DOHH2 (cell line): ENCODE measurements around the gene PPP1R15A.

Source experiments
- EZH2phosphoT487 ChIP-seq: fragments of 200-600 bp; sonication (generic); IDR thresholded peaks from 2 replicates; pipeline ENCODE4 v1.6.1; 2017; ENCODE audit warnings: borderline replicate concordance, mild to moderate bottlenecking, antibody characterized with exemption, low read length, moderate library complexity, mixed read lengths
- TF ChIP-seq, protein P1 (sequence below): fragments of 200-600 bp; sonication (generic); IDR thresholded peaks from one replicate; pipeline ENCODE4 v1.5.1; 2014; ENCODE audit warnings: antibody characterized with exemption, mild to moderate bottlenecking, low read depth, low read length; ENCODE audit not compliant: poor library complexity, severe bottlenecking

GRCh38 chr19:48890551-48890950 is 18.3 kb downstream of the PPP1R15A start:
- TF ChIP-seq, protein P1, sequence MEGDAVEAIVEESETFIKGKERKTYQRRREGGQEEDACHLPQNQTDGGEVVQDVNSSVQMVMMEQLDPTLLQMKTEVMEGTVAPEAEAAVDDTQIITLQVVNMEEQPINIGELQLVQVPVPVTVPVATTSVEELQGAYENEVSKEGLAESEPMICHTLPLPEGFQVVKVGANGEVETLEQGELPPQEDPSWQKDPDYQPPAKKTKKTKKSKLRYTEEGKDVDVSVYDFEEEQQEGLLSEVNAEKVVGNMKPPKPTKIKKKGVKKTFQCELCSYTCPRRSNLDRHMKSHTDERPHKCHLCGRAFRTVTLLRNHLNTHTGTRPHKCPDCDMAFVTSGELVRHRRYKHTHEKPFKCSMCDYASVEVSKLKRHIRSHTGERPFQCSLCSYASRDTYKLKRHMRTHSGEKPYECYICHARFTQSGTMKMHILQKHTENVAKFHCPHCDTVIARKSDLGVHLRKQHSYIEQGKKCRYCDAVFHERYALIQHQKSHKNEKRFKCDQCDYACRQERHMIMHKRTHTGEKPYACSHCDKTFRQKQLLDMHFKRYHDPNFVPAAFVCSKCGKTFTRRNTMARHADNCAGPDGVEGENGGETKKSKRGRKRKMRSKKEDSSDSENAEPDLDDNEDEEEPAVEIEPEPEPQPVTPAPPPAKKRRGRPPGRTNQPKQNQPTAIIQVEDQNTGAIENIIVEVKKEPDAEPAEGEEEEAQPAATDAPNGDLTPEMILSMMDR: no peak
- TF ChIP-seq EZH2phosphoT487: no peak
